Left ventricle myocardium superior (tissue), 1 donor: Measurements from ENCODE around the gene UTP4. TPM values are rescaled to one million over a fixed set of nuclear protein-coding genes. Genes with fewer than 3 reads are reported as not detected.

Experiments used
- ATAC-seq: fragments of 200-7000 bp; cut with Tn5 transposase; one replicate; pipeline ENCODE4 v1.9.1; 2020; ENCODE audit warnings: mild to moderate bottlenecking, moderate library complexity
- DNase-seq: peaks from one replicate; pipeline ENCODE4 v3.0.0-alpha.2; 2020
- intact Hi-C: fragments of 100-400 bp; cut with micrococcal nuclease; formaldehyde crosslinking; loops from one replicate; pipeline ENCODE4 v1.11.0; 2022
- total RNA-seq: library from RNA; stranded (reverse); fragmentation: NEBNext Ultra II Directional; extraction: Animal tissue kit (Norgen Biotek cat#: 25700); gene quantifications from one replicate; pipeline ENCODE4 v1.2.1, GENCODE V29; 2021
- donor health status: DM: no; HTN: yes; CAD: no; lungs with severe emphysema.

UTP4 gene
- total RNA-seq, 1 donor from 2014 or later = 32.3 TPM

DNA sequence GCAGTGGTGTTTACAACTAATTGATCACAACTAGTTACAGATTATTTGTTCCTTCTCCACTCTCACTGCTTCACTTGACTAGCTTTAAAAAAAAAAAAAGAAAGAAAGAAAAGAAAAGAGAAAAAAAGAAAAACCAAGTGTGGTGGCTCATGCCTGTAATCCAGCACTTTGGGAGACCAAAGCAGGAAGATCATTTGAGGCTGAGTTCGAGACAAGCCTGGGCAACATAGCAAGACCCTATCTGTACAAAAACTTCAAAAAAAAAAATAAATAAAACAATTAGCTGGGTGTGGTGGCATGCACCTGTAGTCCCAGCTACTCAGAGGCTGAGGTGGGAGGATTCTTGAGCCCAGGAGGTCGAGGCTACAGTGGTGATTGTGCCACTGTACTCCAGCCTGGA lies 58.7 kb downstream of the UTP4 start:
- ATAC-seq = no peak
- DNase-seq = no peak
- intact Hi-C loops = no loop called here

DNA sequence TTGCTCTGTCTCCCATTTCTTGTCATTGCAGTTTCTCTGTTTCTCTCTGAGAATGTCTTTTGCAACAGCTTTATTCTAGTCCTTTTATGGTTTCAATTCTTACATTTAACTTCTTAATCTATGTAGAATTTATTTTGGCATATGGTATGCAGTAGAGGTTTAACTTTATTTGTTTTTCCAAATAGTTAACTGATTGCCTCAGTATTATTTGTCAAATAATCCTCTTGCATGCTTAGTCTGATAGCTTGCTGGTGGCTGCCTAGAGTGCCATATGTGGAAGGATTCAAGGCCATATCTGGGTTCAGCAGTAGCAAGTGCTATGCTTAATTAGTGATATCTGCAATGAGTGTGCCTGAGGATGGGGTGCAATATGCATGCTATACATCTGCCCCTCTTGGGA lies 61.4 kb downstream of the UTP4 start:
- intact Hi-C loops = no loop called here
- no peak for ATAC-seq
- DNase-seq = no peak

DNA sequence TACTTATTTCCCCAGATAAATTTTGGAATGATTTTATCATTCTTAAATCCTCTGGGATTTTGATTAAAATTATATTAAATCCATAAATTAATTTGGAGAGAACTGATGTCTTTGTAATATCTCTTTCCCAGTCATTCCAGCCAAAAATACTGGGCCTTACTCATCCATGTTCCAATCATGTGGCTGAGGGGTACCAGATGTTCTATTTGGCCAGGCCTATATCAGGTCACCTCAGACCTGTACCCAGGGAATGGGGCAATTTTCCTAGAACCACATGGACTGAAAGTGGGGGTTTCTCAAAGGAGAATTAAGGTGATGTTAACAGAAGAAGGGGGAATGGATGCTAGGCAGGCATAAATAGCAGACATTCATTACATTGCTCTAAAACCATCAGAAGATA lies 62.0 kb downstream of the UTP4 start:
- DNase-seq (no peak), ATAC-seq (peak; percentile 50)
- intact Hi-C loops = no loop called here

DNA sequence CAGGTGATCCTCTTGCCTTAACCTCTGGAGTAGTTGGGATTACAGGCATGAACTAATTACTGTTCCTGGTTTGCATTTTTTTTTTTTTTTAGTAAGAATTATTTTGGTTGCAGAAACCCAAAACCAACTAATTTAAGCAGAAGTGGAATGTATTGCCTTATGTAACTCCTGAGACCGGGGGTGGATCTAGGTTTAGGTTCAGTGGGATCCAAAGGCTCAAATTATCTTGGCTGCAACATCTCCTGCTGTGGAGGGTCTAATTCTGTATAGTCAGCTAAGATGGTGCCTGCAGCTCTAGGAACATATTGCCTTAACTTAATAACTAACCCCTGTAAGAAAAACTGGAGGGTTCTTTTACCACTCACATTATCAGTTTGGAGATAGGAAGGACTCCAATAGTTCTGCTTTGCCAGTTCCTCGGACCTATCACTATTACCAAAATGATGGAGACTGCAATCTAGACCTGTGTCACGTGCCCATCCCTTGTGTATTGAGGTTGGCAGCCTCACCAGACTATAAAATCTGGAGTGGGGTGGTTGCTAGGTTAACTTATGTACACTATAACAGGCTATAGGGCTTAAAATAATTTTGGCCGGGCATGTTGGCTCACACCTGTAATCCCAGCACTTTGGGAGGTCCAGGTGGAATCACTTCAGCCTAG lies 63.0 kb downstream of the UTP4 start:
- ATAC-seq = no peak
- intact Hi-C loops = no loop called here
- no peak for DNase-seq

DNA sequence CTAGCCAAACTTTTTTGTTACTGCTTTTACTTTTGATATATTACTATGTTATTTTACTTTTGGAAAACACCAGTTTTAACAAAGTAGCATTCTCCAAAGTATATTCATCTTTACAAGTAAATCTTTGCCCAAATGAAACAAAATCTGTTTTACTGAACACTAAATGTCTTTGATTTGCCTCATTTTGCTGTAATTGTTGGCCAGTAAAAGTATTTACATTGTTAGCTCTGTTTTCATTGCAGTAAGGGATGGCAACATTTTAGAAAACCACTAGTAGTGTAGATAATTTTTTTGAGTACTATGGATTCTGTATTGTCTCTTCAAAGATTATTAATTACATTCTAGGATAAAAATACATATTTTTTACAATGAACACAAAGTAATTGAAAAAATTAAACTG lies 65.1 kb downstream of the UTP4 start:
- intact Hi-C loops = no loop called here
- DNase-seq (no peak), ATAC-seq (no peak)

DNA sequence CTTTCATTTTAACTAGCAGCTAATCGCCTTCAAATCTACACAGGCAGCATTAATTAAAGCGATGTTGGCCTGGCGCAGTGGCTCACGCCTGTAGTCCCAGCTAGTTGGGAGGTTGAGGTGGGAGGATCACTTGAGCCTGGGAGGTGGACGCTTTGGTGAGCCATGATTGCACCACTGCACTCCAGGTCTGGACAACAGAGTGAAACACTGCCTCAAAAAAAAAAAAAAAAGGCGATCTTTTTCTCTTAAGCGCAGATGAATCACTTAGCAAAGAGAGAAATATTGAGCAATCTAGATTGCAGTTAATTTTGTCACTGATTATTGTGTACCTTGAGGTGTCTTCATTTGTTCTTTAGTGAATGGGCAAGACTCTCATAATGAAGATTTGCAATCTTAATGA lies 66.9 kb downstream of the UTP4 start:
- ATAC-seq (peak; percentile 43), DNase-seq (no peak)
- intact Hi-C loops = no loop called here

DNA sequence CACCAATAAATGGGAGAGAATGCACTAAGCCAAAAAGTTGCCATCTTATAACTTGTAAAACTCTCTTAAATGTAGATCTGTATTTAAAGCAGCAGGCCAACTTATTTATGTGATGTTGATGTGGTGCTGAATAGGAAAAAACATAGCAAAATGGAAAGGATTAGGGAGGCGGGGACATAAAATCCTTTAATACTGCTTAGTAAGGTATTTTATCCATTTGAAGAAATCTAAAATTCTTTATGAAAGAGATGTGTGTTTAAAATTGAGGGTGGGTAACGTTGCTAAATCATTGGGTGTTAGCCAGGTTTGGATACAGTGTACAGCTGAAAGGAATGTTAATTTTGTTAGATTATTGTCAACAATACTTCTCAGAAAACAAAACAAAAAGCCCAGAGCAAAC lies 68.8 kb downstream of the UTP4 start:
- ATAC-seq (no peak), DNase-seq (no peak)
- intact Hi-C loops = no loop called here

DNA sequence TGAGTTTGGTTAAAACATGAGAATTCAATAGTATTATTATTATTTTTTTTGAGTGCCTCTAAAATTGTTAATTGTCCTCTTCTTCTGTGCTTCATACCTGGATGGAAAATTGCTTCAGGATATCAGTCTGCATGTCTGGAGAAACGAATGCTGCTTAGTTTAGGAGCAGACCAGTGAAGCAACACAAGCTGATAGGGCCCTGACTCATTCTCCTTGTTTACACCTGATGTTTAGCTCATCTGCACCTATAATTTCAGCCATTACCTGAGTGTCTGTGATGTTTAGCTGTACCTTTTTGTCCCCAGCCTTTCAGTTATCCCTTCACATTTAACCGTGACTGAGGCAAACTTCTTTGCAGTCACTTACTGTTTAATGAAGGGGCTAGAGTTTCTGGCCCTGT lies 69.3 kb downstream of the UTP4 start:
- intact Hi-C loops = no loop called here
- DNase-seq = no peak
- ATAC-seq = no peak

DNA sequence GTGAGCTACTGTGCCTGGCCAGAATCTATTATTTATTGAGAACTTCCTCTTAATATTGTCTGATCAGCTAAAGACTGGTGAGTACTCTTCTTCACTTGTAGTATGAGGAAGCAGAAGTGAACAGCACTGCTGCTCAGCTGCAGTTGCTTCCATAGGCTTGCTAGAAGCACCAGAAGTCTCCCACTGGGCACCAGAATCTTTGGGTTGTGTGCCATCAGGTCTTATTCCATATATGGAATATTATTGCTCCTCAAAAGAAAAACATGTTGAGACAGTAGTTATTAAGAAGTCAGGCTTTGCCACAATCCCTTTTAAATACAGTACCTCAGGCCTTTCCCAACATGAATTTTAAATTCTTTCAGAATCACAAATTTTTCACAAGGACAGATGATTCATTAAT lies 71.7 kb downstream of the UTP4 start:
- intact Hi-C loops = no loop called here
- ATAC-seq (peak; percentile 37), DNase-seq (no peak)

DNA sequence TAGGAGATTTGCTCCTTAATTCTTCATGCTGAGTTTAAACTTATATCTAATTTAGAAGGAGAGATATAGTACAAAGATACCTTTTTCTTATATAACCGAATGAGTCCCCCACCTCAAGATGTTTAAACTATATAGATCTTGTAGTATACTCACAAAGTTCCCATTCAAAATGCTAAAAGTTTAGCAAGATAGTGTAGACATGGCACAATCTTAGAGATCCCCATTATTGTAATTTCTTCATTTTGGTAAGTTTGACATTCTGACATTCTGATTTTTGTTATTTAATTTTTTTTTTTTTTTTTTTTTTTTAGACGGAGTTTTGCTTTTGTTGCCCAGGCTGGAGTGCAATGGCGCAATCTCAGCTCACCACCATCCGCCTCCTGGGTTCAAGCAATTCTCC lies 77.3 kb downstream of the UTP4 start:
- DNase-seq (no peak), ATAC-seq (no peak)
- intact Hi-C loops = no loop called here

DNA sequence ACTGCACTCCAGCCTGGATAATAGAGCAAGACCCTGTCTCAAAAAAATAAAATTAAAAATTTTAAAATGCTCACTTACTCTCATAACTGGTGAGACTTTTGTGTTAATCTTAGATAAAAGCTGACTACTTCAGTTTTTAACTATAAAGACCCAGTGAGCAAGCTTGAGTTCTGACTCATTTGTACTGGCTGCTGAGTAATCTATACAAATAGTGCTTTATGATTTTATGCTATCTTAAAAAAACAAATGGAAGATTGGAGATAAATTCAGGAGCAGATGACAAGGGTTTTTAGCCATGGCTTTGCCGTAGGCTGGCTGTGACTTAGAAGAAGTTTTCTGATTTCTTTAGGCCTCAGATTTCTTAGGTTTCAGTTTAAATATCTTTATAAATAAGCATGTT lies 85.0 kb downstream of the UTP4 start:
- ATAC-seq (no peak), DNase-seq (no peak)
- intact Hi-C loops = no loop called here

Other genes with a start within 250 kb of the UTP4 start
- gene HAS3, start 27.0 kb upstream of the UTP4 start, total RNA-seq = 0.67 TPM
- gene CHTF8, start 61 bp upstream of the UTP4 start, total RNA-seq = 51.7 TPM
- 10.4 TPM for gene SNTB2, start 54.5 kb downstream of the UTP4 start, total RNA-seq
- gene VPS4A, start 178.7 kb downstream of the UTP4 start, total RNA-seq = 30.3 TPM
- 7.2 TPM for gene PDF, start 197.9 kb downstream of the UTP4 start, total RNA-seq
- 25.9 TPM for gene COG8, start 206.9 kb downstream of the UTP4 start, total RNA-seq
- 8.0 TPM for gene NIP7, start 207.1 kb downstream of the UTP4 start, total RNA-seq
- gene TMED6, start 219.1 kb downstream of the UTP4 start, total RNA-seq = not detected